Ureter (tissue), 1 donor: ENCODE data around the gene TMEM72. TPM values are rescaled to one million over a fixed set of nuclear protein-coding genes. Genes with fewer than 3 reads are reported as not detected.

Experiments
- DNase-seq: peaks from one replicate; pipeline ENCODE4 v3.0.0-alpha.2; 2020; ENCODE audit warnings: low spot score
- total RNA-seq: library from RNA; stranded (reverse); gene quantifications from one replicate; pipeline ENCODE4 v1.2.4, GENCODE V29; 2023
- donor health status: DM: yes; HTN: yes; CAD: no.

Gene TMEM72
- total RNA-seq, 1 donor from 2014 or later: not detected

GRCh38 chr10:44979281-44980191 is 68.4 kb downstream of the TMEM72 start:
- no peak for DNase-seq

GRCh38 chr10:44980309-44981171 is 69.4 kb downstream of the TMEM72 start:
- DNase-seq: no peak

GRCh38 chr10:44981172-44982113 is 70.3 kb downstream of the TMEM72 start:
- DNase-seq: no peak

GRCh38 chr10:44982114-44982460 is 71.0 kb downstream of the TMEM72 start:
- no peak for DNase-seq

- no peak for DNase-seq
Measured at GRCh38 chr10:44982496-44982895, 71.4 kb downstream of the TMEM72 start.

- DNase-seq: no peak
Measured at GRCh38 chr10:44983066-44983894, 72.1 kb downstream of the TMEM72 start.

- DNase-seq: no peak
Measured at GRCh38 chr10:44983895-44984278, 72.8 kb downstream of the TMEM72 start.

- no peak for DNase-seq
Measured at GRCh38 chr10:44984671-44985101, 73.5 kb downstream of the TMEM72 start.

- no peak for DNase-seq
Measured at GRCh38 chr10:44985175-44985681, 74.1 kb downstream of the TMEM72 start.

- no peak for DNase-seq
Measured at GRCh38 chr10:44986179-44986578, 75.0 kb downstream of the TMEM72 start.

Other genes with a start within 250 kb of the TMEM72 start
- gene RASSF4, start 48.5 kb downstream of the TMEM72 start, total RNA-seq: 22.7 TPM
- gene DEPP1, start 67.5 kb downstream of the TMEM72 start, total RNA-seq: 62.7 TPM
- 21.2 TPM for gene ZNF22, start 89.6 kb downstream of the TMEM72 start, total RNA-seq